Stimulated activated naive B cell treated with anti-CD40 and anti-IgM and Interleukin-4, amounts not matched to agents 10 μg/mL and 1 μg/mL and 100 μg/mL, for 72 hours (primary cell): ENCODE results near the gene FAM222A.

Experiments
- ATAC-seq, 2 donors: fragments of 150-1000 bp; cut with Tn5 transposase; replicated peaks; 2 replicates each; pipeline ENCODE4 v1.10.0; 2021; ENCODE audit warnings: moderate library complexity in 1 of 2
- DNase-seq: peaks from one replicate; pipeline ENCODE4 v3.0.0; 2021
- H3K27ac Mint-ChIP-seq: one replicate; pipeline ENCODE4 v1.8.0; 2022; ENCODE audit warnings: mild to moderate bottlenecking, mixed read lengths
- H3K27me3 Mint-ChIP-seq, 2 donors: one replicate each; pipeline ENCODE4 v1.8.0; 2022; ENCODE audit warnings: mixed read lengths in 2 of 2
- H3K36me3 Mint-ChIP-seq, 2 donors: one replicate each; pipeline ENCODE4 v1.8.0; 2022; ENCODE audit warnings: mixed read lengths in 2 of 2, mild to moderate bottlenecking in 1 of 2
- H3K4me1 Mint-ChIP-seq, 2 donors: one replicate each; pipeline ENCODE4 v1.8.0; 2022; ENCODE audit warnings: mixed read lengths in 2 of 2, mild to moderate bottlenecking in 1 of 2
- H3K4me3 Mint-ChIP-seq, 2 donors: one replicate each; pipeline ENCODE4 v1.8.0; 2022; ENCODE audit warnings: mild to moderate bottlenecking in 2 of 2, mixed read lengths in 2 of 2, moderate library complexity in 1 of 2
- H3K9me3 Mint-ChIP-seq, 2 donors: one replicate each; pipeline ENCODE4 v1.8.0; 2022; ENCODE audit warnings: mixed read lengths in 2 of 2, mild to moderate bottlenecking in 1 of 2

The FAM222A gene

GRCh38 chr12:109766251-109766778 lies 52.7 kb downstream of the FAM222A start:
- no peak for ATAC-seq
- no peaks in the 10 kb centered on the region for H3K4me1 Mint-ChIP-seq
- H3K4me3 Mint-ChIP-seq = no peak overlapping the region
- no peaks in the 10 kb centered on the region for H3K27me3 Mint-ChIP-seq
- H3K27ac Mint-ChIP-seq = no peak overlapping the region
- H3K9me3 Mint-ChIP-seq = peaks cover 0 to 3% of the 10 kb centered on the region in 2 donors
- no peak for DNase-seq
- peaks cover 0 to 3% of the 10 kb centered on the region in 2 donors for H3K36me3 Mint-ChIP-seq

- H3K4me1 Mint-ChIP-seq = no peaks in the 10 kb centered on the region
- peaks cover 0 to 3% of the 10 kb centered on the region in 2 donors for H3K36me3 Mint-ChIP-seq
- DNase-seq (no peak), ATAC-seq (no peak)
- H3K9me3 Mint-ChIP-seq = peaks cover 0 to 3% of the 10 kb centered on the region in 2 donors
- H3K4me3 Mint-ChIP-seq = no peak overlapping the region
- H3K27me3 Mint-ChIP-seq = no peaks in the 10 kb centered on the region
- no peak overlapping the region for H3K27ac Mint-ChIP-seq
Observed at GRCh38 chr12:109767456-109767855, 53.8 kb downstream of the FAM222A start.

GRCh38 chr12:109767991-109768900 lies 54.6 kb downstream of the FAM222A start:
- H3K27ac Mint-ChIP-seq = no peak overlapping the region
- H3K36me3 Mint-ChIP-seq = peaks cover 0 to 2% of the 10 kb centered on the region in 2 donors
- H3K9me3 Mint-ChIP-seq = peaks cover 0 to 2% of the 10 kb centered on the region in 2 donors
- no peaks in the 10 kb centered on the region for H3K4me1 Mint-ChIP-seq
- no peak for DNase-seq
- ATAC-seq = no peak
- H3K27me3 Mint-ChIP-seq = no peaks in the 10 kb centered on the region
- no peak overlapping the region for H3K4me3 Mint-ChIP-seq

- no peak for ATAC-seq
- Mint-ChIP-seq H3K4me1 (peaks cover 0 to 4% of the 10 kb centered on the region in 2 donors), H3K36me3 (no peaks in the 10 kb centered on the region)
Observed at GRCh38 chr12:109768901-109769670, 55.5 kb downstream of the FAM222A start.

GRCh38 chr12:109770104-109770860 lies 56.7 kb downstream of the FAM222A start:
- H3K9me3 Mint-ChIP-seq = no peaks in the 10 kb centered on the region
- ATAC-seq (no peak), DNase-seq (no peak)
- peaks cover 0 to 4% of the 10 kb centered on the region in 2 donors for H3K4me1 Mint-ChIP-seq
- no peak overlapping the region for H3K4me3 Mint-ChIP-seq
- H3K27me3 Mint-ChIP-seq = peaks cover 6 to 13% of the 10 kb centered on the region in 2 donors
- H3K36me3 Mint-ChIP-seq = no peaks in the 10 kb centered on the region
- H3K27ac Mint-ChIP-seq = no peak overlapping the region

More at GRCh38 chr12:109768901-109769670, 55.5 kb downstream of the FAM222A start:
- DNase-seq = no peak
- H3K27me3 Mint-ChIP-seq = peaks cover 3 to 6% of the 10 kb centered on the region in 2 donors
- no peak overlapping the region for H3K27ac Mint-ChIP-seq
- H3K4me3 Mint-ChIP-seq = no peak overlapping the region
- no peaks in the 10 kb centered on the region for H3K9me3 Mint-ChIP-seq

GRCh38 chr12:109770861-109771670 lies 57.4 kb downstream of the FAM222A start:
- Mint-ChIP-seq H3K9me3 (no peaks in the 10 kb centered on the region), H3K27me3 (peaks cover 7 to 16% of the 10 kb centered on the region in 2 donors), H3K4me3 (no peak overlapping the region), H3K36me3 (no peaks in the 10 kb centered on the region), H3K27ac (no peak overlapping the region), H3K4me1 (peaks cover 0 to 4% of the 10 kb centered on the region in 2 donors)
- DNase-seq (no peak), ATAC-seq (no peak)

GRCh38 chr12:109771746-109772621 lies 58.4 kb downstream of the FAM222A start:
- Mint-ChIP-seq H3K27ac (no peak overlapping the region), H3K9me3 (no peaks in the 10 kb centered on the region), H3K4me1 (peaks cover 0 to 4% of the 10 kb centered on the region in 2 donors), H3K36me3 (no peaks in the 10 kb centered on the region), H3K27me3 (peaks cover 12 to 22% of the 10 kb centered on the region in 2 donors), H3K4me3 (no peak overlapping the region)
- ATAC-seq = no peak
- DNase-seq = no peak

GRCh38 chr12:109772622-109773321 lies 59.1 kb downstream of the FAM222A start:
- Mint-ChIP-seq H3K4me3 (no peak overlapping the region), H3K9me3 (no peaks in the 10 kb centered on the region), H3K27ac (no peak overlapping the region), H3K27me3 (peaks cover 12 to 22% of the 10 kb centered on the region in 2 donors), H3K36me3 (no peaks in the 10 kb centered on the region), H3K4me1 (peaks cover 0 to 4% of the 10 kb centered on the region in 2 donors)
- DNase-seq = no peak
- ATAC-seq = no peak

GRCh38 chr12:109773384-109774011 lies 59.9 kb downstream of the FAM222A start:
- Mint-ChIP-seq H3K4me1 (peaks cover 0 to 4% of the 10 kb centered on the region in 2 donors), H3K27ac (no peak overlapping the region), H3K27me3 (peaks cover 12 to 22% of the 10 kb centered on the region in 2 donors), H3K36me3 (no peaks in the 10 kb centered on the region), H3K4me3 (peak overlapping the region; percentile 31 to 36), H3K9me3 (no peaks in the 10 kb centered on the region)
- ATAC-seq (peak in 1 of 2 donors; percentile 34), DNase-seq (no peak)

GRCh38 chr12:109775172-109775881 lies 61.7 kb downstream of the FAM222A start:
- DNase-seq (peak; percentile 31), ATAC-seq (peak; percentile 81 to 83)
- peaks cover 12 to 22% of the 10 kb centered on the region in 2 donors for H3K27me3 Mint-ChIP-seq
- peaks cover 0 to 6% of the 10 kb centered on the region in 2 donors for H3K4me1 Mint-ChIP-seq
- H3K9me3 Mint-ChIP-seq = no peaks in the 10 kb centered on the region
- no peak overlapping the region for H3K4me3 Mint-ChIP-seq
- no peak overlapping the region for H3K27ac Mint-ChIP-seq
- no peaks in the 10 kb centered on the region for H3K36me3 Mint-ChIP-seq

- DNase-seq = no peak
- Mint-ChIP-seq H3K4me3 (no peak overlapping the region), H3K4me1 (peaks cover 0 to 6% of the 10 kb centered on the region in 2 donors), H3K27ac (no peak overlapping the region), H3K9me3 (no peaks in the 10 kb centered on the region), H3K36me3 (no peaks in the 10 kb centered on the region), H3K27me3 (peaks cover 12 to 22% of the 10 kb centered on the region in 2 donors)
- no peak for ATAC-seq
Observed at GRCh38 chr12:109776624-109777023, 63.0 kb downstream of the FAM222A start.
